Fibroblast of peridontal ligament (primary cell): Measurements from ENCODE around the gene SLC39A6.
"Not testable (repeated sequence)": the region's sequence is repeated elsewhere in the genome, so short reads cannot be mapped to it uniquely, and the experiment has no call there.

ENCODE experiments used
- DNase-seq: peaks from one replicate; pipeline ENCODE4 v3.0.0-alpha.2; 2010; ENCODE audit errors: extremely low read depth

The SLC39A6 gene, protein sequence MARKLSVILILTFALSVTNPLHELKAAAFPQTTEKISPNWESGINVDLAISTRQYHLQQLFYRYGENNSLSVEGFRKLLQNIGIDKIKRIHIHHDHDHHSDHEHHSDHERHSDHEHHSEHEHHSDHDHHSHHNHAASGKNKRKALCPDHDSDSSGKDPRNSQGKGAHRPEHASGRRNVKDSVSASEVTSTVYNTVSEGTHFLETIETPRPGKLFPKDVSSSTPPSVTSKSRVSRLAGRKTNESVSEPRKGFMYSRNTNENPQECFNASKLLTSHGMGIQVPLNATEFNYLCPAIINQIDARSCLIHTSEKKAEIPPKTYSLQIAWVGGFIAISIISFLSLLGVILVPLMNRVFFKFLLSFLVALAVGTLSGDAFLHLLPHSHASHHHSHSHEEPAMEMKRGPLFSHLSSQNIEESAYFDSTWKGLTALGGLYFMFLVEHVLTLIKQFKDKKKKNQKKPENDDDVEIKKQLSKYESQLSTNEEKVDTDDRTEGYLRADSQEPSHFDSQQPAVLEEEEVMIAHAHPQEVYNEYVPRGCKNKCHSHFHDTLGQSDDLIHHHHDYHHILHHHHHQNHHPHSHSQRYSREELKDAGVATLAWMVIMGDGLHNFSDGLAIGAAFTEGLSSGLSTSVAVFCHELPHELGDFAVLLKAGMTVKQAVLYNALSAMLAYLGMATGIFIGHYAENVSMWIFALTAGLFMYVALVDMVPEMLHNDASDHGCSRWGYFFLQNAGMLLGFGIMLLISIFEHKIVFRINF

DNA sequence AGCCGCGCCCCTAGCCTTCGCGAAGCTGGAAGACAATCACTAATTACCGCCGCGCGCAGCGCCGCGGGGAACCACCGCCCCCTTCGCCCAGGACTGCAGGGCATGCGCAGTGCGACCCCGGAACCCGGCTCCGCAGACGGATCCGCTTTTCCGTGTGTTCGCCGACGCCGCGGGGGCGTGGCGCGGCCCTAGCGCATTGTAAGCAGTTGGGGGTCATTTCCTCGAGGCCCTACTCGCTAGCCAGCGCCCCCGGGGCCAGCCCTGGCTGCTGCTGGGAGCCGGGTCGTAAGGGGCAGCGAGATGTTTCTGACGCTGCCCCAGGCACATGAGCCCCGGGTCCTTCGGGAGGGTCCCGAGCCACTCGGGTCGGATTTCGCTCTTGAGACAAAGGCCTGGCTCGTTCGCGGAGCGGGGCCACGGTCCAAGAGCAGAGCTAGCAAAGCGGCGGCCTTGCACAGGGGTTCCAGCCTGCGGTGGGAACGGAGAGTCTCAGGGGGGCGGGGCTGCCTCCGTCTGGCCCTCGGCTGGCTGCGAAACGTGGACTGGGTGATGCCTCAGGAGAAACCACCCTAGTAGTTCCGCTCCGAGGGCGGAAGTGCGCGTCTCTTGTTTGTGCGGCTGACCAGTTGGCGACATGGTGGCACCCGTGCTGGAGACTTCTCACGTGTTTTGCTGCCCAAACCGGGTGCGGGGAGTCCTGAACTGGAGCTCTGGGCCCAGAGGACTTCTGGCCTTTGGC lies at the start of gene SLC39A6, which contains the start of gene ELP2:
Gene SLC39A6, minus strand, starts transcription at position 41 of the 739 bp plus-strand sequence. CDS start 2,333 bp downstream, outside the sequence.
Gene ELP2, plus strand, starts transcription at position 600 of the 739 bp plus-strand sequence. Its CDS starts 35 bp downstream, at position 635.
- peak; percentile 93 for DNase-seq

DNA sequence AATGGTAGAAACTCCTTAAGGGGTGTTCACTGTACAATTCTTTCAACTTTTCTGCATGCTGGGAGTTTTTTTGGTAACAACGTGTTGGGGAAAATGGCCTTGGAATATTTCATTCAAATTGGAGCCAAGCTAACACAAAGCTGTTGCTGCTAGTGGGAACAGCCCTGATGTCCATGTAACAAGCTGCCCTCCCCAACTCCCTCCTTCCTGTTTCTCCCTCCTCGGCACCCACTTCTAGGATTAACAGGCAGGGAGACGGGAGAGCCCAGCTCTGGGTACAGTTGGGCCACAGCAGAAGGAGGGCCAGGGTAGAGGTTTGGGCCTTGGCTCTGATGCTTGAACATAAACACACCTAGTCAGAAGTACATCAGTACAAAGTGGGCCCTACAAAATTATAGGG lies 48.8 kb upstream of the SLC39A6 start:
- DNase-seq = no peak

DNA sequence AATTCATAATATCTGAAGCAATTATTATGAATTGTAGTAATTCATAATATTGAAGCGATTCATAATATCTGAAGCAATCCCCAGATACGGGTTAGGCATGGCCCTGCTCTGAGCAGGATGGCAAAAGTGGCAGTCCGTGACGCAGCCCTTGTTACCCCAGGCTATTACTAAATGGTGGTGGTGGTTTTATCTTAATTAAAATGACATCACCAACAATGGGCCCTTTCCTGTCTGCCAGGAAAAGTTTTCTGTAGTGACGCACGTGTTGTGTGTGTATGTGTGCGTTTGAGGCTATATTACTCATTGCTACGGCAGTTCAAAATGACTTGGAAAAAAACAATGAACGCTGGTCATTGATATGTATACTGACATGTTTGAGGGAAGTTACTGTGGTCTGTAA lies 47.6 kb upstream of the SLC39A6 start:
- peak; percentile 95 for DNase-seq

DNA sequence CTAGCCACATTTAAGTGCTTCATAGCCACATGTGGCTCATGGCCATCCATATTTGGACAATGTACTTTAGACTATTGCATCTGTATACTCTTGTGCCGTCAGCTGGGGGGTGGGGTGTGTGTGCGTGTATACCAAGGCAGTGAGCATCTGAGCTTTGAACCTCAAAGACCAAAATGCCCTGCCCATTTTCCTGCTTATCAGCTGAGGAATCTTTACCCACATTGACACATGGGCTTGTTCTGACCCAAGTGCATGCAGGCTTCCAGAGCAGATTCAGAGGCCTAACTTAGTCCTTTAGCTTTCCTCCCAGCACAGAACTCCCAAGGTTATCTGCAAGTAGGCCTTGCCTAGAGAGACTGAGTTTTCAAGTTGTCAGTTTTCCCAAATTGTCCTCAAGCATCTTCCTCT lies 47.0 kb upstream of the SLC39A6 start:
- DNase-seq = no peak

DNA sequence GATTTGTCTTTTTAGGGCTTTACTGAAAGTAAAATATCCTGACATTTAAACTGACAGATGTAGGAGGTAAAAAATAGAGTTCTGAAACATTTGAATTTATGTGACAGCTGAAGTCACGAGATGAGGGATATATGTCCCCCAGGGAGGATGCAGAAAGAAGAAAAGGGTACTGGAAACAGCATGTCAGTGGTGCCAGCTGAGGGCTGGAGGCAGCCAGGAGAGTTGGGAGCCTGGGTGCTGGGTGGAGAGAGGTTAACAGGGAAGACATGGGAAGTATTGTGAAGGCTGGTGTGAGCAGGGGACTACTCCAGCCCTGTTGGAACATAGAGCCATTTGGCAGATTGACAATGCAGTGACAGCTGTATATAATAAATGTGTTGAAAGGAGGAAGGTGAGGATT lies 46.3 kb upstream of the SLC39A6 start:
- no peak for DNase-seq

DNA sequence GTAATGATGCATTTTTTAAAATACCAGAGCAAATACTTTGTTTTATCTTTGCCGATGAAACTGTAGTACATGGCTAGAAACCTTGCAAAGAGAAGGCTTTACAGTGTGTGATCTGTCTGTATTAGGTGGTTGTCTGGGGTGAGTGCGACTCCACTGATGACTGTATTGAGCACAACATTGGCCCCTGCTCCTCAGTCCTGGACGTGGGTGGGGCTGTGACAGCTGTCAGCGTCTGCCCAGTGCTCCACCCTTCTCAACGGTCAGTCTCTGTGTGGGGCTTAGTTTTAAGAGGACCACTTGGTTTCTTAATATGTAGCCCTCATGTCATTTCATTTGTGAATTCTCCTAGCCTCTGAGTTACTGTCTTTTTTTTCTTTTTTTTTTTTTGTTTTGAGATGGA lies 40.8 kb upstream of the SLC39A6 start:
- DNase-seq = no peak

DNA sequence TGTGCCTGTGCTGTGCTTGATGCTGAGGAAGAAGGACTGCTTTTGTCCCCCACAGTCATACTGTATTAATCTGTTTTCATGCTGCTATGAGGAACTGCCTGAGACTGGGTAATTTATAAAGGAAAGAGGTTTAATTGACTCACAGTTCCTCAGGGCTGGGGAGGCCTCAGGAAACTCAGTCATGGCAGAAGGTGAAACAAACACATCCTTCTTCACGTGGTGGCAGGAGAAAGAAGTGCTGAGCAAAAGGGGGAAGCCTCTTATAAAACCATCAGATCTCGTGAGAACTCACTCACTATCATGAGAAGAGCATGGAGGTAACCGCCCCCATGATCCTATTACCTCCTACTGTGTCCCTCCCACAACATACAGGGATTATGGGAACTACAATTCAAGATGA lies 39.2 kb upstream of the SLC39A6 start:
- not testable (repeated sequence) for DNase-seq

DNA sequence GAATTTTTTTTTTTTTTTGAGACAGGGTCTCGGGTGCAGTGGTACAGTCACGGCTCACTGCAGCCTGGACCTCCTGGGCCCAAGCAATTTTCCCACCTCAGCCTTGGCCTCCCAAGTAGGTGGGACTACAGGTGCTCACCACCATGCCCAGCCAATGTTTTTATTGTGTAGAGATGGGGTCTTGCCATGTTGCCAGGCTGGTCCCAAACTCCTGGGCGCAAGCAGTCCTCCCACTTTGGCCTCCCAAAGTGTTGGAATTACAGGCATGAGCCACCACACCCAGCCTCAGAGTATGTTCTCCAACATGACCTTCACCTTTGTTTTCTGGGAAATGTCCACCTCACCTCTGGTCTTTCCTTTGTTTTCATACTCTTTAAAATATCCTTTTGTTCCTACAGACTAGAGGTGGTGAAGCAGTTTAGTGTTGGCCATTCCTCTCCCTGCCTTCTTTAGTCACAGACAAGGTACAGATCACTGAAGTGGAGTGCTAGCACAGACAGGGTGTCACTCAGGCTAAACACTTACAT lies 38.6 kb upstream of the SLC39A6 start:
- no peak for DNase-seq

DNA sequence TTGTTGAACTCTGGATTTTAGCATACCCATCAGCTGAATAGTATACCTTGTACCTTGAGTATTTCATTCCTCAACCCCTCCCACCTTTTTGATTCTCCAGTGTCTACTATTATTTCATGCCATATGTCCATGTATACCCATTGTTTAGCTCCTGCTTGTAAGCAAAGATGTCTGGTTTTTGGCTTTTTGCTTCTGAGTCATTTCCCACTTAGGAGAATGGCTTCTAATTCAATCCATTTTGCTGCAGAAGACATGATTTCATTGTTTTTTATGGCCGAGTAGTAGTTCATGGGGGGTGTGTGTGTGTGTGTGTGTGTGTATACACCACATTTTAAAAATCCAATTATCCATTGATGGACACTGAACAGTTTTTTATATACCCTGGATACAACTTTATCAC lies 33.8 kb upstream of the SLC39A6 start:
- DNase-seq = peak; percentile 40

DNA sequence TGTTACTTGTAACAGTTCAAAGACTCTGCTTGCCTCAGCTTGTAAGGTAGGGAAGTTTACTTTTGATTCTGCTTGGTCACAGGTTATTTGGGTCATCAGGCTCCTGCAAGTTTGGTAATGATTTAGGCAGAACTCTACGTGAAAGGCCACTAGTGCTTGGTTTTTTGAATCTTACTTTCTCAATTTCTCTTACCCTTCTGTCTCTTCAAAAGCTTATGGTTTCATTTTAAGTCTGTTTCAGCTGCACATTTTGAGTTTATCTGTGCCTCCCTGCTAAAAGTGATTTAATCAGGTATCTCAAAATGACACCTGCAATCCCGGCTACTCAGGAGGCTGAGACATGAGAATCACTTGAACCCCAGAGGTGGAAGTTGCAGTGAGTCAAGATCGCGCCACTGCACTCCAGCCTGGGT lies 31.8 kb upstream of the SLC39A6 start:
- DNase-seq = no peak

DNA sequence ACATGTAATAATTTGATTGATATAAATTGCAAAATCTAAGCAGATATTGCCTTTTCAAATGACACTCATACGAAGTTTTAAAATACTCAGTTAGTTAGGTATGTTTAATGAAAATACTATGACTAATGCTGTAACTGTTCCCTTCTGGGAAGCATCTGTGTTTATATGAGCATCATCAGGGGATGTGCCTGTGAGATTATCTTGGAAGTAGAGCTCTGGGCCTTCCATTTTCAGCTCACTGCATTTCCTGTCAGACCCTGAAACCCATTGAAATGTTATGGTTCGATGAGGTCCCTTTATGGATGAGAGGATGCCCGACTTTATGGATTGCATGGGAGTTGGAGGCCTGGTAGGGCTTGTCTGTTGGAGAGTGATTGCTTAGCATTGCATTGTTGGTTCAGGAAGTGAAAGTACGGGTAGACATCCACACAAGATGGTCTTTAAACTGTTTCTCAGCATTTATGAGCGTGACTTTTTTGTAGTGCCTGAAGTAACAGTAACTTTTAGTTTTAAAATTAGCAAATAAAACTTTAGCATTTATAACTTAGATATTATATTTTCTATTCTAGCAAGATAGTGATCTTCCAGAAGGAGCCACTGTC lies 29.2 kb upstream of the SLC39A6 start:
- peak; percentile 94 for DNase-seq

DNA sequence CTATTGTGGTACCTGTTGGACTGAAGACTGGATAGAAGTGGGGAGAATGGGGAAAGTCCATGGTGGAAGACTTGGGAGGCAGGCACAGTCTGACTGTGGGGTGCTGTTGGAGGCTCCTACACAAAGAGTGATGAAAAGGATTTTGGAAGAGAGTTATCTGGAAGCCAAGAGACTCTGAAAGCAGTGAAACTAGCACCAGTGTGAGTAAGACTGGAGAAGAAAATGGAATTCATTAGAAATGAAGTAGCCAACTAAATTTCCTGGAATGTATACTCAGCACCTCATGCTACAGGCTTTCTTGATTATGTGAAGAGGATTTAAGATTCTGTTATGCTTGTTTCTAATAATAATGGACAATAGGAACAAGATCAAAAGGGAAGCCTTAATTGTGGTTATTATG lies 28.3 kb upstream of the SLC39A6 start:
- peak; percentile 61 for DNase-seq

DNA sequence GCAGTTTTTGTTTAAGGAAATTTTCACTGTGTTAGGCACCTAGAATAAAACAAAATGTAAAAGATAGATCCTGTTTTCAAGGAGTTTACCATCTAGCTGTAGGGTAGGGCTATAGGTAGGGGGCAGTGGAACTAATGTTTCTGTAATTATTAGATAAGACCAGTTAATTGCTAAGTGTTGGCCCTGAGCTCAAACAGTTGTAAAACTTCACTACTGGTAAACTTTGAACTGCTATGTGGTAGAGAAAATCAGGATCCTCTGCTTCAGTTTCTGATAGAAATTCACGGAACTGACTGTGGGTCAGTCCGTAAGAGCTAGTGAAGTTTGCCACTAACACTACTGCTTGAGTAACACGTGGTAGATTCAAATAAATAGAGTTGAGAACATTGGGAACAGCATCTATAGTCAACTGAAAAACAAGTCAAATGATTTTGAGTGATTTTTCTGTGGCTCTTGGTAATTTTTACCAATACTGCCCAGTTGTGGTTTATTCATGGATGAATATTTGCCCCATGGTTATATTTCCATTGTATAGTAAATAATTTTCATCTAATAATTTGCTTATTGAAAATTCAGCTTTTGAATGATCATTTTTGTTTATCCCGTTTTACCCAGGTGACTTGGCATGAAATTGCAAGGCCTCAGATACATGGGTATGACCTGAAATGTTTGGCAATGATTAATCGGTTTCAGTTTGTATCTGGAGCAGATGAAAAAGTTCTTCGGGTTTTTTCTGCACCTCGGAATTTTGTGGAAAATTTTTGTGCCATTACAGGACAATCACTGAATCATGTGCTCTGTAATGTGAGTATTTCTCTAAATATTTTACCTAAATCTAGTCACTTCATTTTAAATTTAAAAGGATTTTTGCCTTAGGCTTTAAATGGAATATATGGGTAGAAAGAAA lies 27.0 kb upstream of the SLC39A6 start:
- DNase-seq = peak; percentile 71

DNA sequence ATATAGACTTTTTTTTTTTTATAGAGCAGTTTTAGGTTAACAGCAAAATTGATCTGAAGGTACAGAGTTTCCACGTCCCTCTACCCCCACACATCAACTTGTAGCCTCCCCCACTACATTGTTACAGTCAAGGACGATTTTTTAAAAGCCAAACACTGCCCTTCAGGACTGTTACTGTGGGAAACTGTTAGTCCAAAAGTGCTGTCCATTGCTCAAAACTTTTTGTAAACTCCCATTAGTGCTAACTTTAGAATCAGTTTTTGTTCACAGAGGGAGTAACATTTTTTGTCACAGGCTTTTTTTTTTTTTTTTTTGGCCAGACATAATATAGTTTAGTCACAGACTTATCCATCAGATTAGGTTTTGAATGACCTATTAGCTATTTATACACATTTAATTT lies 24.6 kb upstream of the SLC39A6 start:
- peak; percentile 72 for DNase-seq

DNA sequence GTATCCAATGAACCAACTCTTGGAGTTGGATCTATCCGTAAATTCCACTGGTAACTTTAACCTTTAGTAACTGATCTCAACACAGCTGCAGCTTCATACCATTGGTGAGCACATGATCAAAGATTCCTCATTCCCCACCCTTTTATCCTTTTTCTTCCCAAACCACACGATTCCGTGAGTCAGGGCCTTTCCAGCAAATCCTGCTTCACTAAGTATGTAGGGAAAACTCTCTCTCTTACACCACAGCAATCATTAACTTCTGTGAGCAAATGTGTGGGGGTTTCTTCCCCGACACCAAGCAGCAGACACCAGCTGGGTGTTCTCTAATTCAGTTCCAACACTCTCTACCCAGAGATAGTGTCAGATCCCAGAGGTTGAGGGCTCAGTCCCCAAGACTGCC lies 24.1 kb upstream of the SLC39A6 start:
- DNase-seq = peak; percentile 99

DNA sequence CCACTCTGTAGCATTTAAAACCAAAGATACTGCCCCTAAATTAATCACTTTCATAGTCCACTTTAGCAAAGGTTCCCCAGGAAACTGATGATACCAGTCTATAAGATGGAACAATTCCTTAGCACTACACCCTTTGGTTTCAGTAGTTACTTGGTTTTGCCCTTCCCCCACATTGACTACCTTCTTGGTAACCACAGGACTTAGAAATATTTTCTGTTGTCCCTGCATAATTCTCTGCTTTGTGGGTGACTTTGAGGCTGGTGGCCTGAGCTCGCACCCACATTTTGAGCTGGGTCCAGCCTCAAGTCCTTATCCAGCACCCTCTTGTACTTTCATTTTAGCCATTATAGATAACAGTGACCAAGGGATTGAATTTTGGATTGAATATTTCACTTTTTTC lies 23.6 kb upstream of the SLC39A6 start:
- DNase-seq = no peak

DNA sequence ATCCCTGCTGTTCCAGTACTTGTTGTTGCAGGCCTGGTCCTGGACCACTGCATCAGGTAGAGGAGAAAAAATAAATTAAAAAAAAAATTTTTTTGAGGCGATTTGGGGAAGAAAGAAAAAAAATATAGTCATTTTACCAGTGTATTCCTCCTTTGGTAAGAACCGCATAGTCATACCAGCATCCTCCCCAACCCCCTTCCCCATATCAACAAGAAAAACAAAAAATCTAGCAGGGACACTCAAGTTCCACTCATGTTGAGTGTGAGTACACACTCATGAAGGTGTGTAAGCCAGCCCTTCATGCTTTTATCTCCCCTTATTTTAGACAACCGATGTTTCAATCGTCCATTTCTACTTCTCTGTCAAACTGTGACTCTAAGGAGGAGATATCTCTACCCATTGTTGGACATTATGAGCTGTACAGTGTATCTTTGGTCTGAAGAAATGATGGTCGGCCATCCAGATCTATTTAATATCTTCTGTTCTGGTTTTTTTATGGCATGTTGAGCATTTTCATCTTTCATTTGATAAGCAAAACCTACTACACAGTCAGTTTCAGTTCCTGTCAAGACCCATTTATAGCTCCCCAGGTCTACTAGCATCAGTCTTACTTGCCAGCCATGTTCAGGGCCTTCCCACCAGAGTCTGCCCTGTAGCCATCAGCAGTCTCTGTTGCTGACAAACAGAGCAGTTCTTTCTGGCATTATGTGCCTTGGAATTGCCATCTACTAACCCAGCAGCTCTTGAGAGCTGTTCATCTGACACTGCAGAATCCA lies 20.6 kb upstream of the SLC39A6 start:
- no peak for DNase-seq

DNA sequence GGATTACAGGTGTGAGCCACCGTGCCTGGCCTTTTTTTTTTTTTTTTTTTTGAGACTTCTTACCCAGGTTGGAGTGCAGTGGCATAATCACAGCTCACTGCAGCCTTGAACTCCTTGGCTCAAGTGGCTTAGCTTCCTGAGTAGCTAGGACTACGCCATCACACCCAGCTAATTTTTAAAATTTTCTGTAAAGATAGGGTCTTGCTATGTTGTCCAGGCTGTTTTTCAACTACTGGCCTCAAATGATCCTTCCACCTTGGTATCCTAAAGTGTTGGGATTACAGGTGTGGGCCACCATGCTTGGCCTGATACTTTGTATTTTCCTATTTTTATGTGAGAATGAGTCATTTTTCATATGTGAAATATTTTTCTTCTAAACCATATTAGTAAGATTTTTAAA lies 14.3 kb upstream of the SLC39A6 start:
- no peak for DNase-seq

DNA sequence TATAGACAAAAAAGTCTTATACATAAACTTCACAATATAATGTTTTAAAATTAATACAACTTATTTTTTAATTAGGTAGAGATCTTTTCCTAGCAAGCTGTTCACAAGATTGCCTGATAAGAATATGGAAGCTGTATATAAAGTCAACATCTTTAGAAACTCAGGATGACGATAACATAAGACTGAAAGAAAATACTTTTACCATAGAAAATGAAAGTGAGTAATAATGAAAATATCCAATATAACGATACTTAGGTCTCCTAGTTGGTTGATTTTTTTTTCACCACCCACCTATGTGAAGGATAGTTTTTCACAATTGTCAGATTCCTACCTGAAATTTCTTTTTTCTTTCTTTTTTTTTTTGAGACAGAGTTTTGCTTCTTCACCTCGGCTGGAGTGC lies 13.6 kb upstream of the SLC39A6 start:
- no peak for DNase-seq

DNA sequence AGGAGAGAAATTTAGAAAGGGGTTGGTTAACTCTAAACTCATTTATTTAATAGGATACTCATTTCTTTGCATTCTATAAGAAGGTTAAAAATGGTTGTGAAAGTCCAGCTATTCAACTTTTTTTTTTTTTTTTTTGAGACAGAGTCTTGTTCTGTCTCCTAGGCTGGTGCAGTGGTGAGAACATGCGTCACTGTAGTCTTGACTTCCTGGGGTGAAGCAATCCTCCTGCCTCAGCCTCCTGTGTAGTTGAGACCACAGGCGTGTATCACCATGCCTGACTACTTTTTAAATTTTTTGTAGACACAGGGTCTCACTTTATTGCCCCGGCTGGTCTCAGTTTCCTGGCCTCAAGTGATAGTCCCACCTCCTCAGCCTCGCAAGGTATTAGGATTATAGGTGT lies 12.4 kb upstream of the SLC39A6 start:
- DNase-seq = no peak
